Type B pancreatic cell (in vitro differentiated cells): Measurements from ENCODE around the gene SBSN. TPM values are rescaled to one million over a fixed set of nuclear protein-coding genes. Genes with fewer than 3 reads are reported as not detected.
A peak's percentile ranks its signal among the peaks of the same experiment; 100 is the strongest.

Experiments used
- DNase-seq: peaks from one replicate; pipeline ENCODE4 v3.0.0; 2021; ENCODE audit warnings: mixed read lengths; ENCODE audit not compliant: unreplicated experiment; ENCODE audit errors: extremely low spot score
- H3K27ac Mint-ChIP-seq: 2 replicates; pipeline ENCODE4 v1.8.0; 2021; ENCODE audit warnings: mild to moderate bottlenecking, mixed read lengths
- H3K27me3 Mint-ChIP-seq: 2 replicates; pipeline ENCODE4 v1.8.0; 2021; ENCODE audit warnings: mixed read lengths
- H3K36me3 Mint-ChIP-seq: 2 replicates; pipeline ENCODE4 v1.8.0; 2021; ENCODE audit warnings: mixed read lengths
- H3K4me1 Mint-ChIP-seq: one replicate; pipeline ENCODE4 v1.8.0; 2021; ENCODE audit warnings: mixed read lengths; ENCODE audit not compliant: unreplicated experiment
- H3K4me3 Mint-ChIP-seq: 2 replicates; pipeline ENCODE4 v1.8.0; 2021; ENCODE audit warnings: mild to moderate bottlenecking, mixed read lengths
- H3K9me3 Mint-ChIP-seq: 2 replicates; pipeline ENCODE4 v1.8.0; 2021; ENCODE audit warnings: mixed read lengths
- total RNA-seq: library from RNA; stranded (reverse); gene quantifications from 2 replicates; pipeline ENCODE4 v1.2.1, GENCODE V29; 2021; ENCODE audit warnings: low replicate concordance
- TF ChIP-seq, protein P1 (sequence below): fragments of 200-600 bp; sonication (generic); conservative IDR thresholded peaks from 2 replicates; pipeline ENCODE4 v1.5.0; 2021; ENCODE audit warnings: antibody characterized with exemption, mild to moderate bottlenecking

The SBSN gene
- total RNA-seq, 1 donor from 2014 or later, result 0.53 TPM

DNA sequence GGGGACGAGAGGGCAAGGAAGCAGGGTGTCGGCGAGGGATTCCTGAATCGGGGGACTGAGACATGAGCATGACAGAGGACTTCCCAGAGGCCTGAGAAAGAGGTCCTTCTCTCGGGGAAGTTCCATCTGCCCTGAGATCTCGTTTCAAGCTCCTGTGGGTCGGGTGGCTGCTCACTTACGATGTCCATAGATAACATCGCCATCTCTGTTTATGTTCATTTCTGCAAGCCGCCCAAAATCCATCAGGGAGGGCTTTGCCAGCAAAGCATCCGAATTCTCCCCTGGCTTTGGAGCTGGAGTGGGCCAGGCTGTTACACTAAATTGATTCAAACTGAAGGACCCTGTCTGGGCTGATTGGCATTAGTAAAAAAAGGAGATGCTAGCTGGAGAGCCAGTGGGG lies 20.6 kb downstream of the SBSN start:
- no peak for DNase-seq
- Mint-ChIP-seq H3K9me3 (no peaks in the 10 kb centered on the region), H3K36me3 (peaks cover 5% of the 10 kb centered on the region), H3K4me3 (no peak overlapping the region), H3K27ac (no peak overlapping the region), H3K27me3 (peaks cover 32% of the 10 kb centered on the region), H3K4me1 (peaks cover 9% of the 10 kb centered on the region)
- TF ChIP-seq, protein P1, sequence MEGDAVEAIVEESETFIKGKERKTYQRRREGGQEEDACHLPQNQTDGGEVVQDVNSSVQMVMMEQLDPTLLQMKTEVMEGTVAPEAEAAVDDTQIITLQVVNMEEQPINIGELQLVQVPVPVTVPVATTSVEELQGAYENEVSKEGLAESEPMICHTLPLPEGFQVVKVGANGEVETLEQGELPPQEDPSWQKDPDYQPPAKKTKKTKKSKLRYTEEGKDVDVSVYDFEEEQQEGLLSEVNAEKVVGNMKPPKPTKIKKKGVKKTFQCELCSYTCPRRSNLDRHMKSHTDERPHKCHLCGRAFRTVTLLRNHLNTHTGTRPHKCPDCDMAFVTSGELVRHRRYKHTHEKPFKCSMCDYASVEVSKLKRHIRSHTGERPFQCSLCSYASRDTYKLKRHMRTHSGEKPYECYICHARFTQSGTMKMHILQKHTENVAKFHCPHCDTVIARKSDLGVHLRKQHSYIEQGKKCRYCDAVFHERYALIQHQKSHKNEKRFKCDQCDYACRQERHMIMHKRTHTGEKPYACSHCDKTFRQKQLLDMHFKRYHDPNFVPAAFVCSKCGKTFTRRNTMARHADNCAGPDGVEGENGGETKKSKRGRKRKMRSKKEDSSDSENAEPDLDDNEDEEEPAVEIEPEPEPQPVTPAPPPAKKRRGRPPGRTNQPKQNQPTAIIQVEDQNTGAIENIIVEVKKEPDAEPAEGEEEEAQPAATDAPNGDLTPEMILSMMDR, result no peak

DNA sequence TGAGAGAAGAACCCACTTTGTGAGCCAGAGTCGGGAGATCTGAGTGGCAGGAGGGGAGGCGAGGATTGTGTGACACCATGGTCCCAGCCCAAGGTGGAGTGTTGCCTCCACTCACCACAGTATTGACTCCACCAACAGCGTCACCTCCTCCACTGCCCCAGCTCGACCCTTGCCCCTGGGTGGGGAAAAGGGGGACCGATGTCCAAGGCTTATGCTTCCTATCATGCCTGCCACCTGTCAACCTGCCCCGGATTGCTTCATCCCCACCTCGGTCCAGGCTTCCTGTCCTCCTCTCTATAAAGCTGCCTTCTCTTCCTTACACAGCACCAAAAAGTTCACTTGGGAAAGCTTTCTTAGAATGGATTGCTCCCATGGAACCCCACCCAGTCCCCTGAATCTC lies 22.1 kb downstream of the SBSN start:
- H3K9me3 Mint-ChIP-seq, result no peaks in the 10 kb centered on the region
- peaks cover 28% of the 10 kb centered on the region for H3K27me3 Mint-ChIP-seq
- peaks cover 9% of the 10 kb centered on the region for H3K4me1 Mint-ChIP-seq
- no peak overlapping the region for H3K27ac Mint-ChIP-seq
- TF ChIP-seq, protein P1, result no peak
- no peak overlapping the region for H3K4me3 Mint-ChIP-seq
- peaks cover 5% of the 10 kb centered on the region for H3K36me3 Mint-ChIP-seq
- no peak for DNase-seq

DNA sequence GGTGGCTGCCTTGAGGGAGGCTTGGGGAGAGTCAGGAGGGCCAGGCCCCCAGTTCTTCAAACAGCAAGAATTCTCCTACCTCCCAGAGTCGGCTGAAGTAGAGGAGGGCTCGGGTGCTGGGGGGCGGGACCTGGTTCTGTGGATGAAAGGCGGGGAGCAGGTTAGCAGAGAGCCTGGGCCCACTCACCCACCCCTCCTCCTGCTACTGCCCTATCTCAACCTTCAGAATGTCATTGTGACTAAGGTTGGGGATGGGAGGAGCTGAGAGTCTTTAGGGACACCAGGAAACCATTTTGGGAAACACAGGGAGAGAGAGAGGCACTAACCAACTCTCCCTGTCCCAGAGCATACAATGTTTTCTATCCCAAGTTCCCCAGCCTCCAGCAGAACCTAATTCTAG lies 25.4 kb downstream of the SBSN start:
- Mint-ChIP-seq H3K4me3 (no peak overlapping the region), H3K9me3 (no peaks in the 10 kb centered on the region), H3K4me1 (no peaks in the 10 kb centered on the region), H3K27ac (peak overlapping the region; percentile 55), H3K27me3 (peaks cover 6% of the 10 kb centered on the region), H3K36me3 (peaks cover 5% of the 10 kb centered on the region)
- DNase-seq, result no peak
- TF ChIP-seq, protein P1, result no peak

DNA sequence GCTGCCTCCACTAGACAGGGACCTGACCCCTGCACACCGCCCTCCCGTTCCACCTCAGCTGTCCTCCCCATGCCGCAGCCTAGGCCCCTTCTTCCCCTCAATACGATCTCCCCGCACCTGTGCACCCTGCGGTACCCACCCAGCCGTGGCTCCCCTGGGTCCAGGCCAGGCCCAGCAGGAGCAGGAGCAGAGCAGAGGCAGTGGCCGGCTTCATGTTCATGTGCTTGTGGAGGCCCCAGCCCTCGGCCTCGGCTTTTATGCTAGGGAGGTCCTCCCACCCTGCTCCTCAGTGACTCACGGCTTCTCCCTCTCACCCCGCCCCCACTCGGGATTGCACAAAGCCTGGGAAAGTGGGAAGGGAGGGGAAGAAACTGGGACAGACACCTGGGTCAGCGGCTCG lies 26.4 kb downstream of the SBSN start:
- Mint-ChIP-seq H3K4me3 (no peak overlapping the region), H3K4me1 (no peaks in the 10 kb centered on the region), H3K36me3 (peaks cover 5% of the 10 kb centered on the region), H3K27ac (no peak overlapping the region), H3K27me3 (no peaks in the 10 kb centered on the region), H3K9me3 (no peaks in the 10 kb centered on the region)
- TF ChIP-seq, protein P1, result no peak
- DNase-seq, result no peak

- Mint-ChIP-seq H3K4me3 (no peak overlapping the region), H3K27me3 (no peaks in the 10 kb centered on the region), H3K27ac (no peak overlapping the region), H3K9me3 (no peaks in the 10 kb centered on the region), H3K4me1 (no peaks in the 10 kb centered on the region), H3K36me3 (no peaks in the 10 kb centered on the region)
- DNase-seq, result no peak
- TF ChIP-seq, protein P1, result no peak
Measured at GRCh38 chr19:35500611-35501010, 27.5 kb downstream of the SBSN start.

DNA sequence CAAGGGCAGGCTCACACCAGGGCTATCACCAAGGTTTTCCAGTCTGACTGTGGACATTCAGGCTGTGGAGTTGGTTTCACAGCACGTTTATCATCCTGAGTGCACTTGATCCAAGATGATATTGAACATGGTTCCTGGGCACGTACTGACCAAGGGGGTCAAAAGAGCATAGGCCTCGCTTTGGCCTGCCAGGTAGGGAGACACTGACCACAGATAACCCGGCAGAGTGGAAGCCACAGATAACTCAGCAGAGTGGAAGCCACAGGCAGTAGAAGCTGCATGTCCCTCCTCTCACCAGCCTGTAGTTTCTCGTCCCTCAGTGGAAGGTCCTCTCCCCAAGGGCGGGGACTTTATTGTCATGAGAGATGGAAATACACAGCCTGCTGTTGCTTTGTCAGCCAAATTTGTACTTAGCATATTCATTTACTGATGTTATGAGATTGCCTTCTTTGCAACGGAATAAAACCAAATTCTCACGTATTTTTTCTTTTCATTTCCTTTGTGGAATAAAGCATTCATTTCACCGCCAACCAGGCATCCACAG lies 29.1 kb downstream of the SBSN start:
- Mint-ChIP-seq H3K36me3 (no peaks in the 10 kb centered on the region), H3K9me3 (no peaks in the 10 kb centered on the region), H3K27me3 (no peaks in the 10 kb centered on the region), H3K4me1 (no peaks in the 10 kb centered on the region), H3K27ac (no peak overlapping the region), H3K4me3 (no peak overlapping the region)
- no peak for DNase-seq
- TF ChIP-seq, protein P1, result no peak
